ENCODE data around the gene COMP.

COMP gene

DNA sequence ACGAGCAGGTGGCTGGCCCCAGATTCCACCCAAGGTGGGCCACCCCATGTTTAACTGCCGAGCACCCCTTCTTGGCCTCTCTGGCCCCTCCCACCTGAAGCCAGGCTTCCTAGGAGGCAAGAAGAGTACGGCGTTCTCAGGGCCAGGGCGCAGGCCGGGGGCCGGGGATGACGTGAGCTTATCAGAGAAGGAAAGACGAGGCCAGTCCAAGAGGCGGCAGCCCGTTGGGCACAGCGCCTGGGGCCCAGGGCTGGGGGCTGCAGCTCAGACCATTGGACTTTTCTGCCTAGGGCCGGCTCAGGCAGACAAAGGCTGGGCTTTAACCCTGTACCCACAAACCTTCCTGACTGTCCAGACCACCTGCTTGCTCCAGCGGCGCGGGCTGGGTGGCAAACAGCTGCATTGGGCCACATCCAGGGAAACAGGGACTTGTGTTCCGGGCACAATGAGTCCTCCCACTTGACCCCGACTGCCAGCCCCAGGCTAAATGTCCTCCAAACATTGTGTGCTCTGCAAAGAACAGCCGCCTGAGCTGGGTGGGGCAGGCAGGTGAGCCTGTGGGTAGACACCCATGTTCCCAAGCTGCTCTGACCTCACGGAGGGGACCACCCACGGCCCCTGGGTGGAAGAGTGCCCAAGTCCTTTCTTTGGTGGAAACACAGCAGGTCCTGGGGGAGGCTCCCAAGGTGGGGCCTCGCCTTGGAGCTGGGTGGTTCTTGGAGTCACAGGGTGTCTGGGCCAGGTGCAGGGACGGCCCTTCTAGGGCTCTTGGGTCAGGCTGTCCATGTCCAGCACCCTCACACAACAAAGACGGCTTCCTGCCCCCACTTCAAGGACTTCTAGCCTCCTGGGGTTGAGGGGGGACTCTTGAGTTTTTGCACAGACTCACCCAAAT lies 21.9 kb downstream of the COMP start:
- DNase-seq (ENCODE audit: low spot score), result no peak

DNA sequence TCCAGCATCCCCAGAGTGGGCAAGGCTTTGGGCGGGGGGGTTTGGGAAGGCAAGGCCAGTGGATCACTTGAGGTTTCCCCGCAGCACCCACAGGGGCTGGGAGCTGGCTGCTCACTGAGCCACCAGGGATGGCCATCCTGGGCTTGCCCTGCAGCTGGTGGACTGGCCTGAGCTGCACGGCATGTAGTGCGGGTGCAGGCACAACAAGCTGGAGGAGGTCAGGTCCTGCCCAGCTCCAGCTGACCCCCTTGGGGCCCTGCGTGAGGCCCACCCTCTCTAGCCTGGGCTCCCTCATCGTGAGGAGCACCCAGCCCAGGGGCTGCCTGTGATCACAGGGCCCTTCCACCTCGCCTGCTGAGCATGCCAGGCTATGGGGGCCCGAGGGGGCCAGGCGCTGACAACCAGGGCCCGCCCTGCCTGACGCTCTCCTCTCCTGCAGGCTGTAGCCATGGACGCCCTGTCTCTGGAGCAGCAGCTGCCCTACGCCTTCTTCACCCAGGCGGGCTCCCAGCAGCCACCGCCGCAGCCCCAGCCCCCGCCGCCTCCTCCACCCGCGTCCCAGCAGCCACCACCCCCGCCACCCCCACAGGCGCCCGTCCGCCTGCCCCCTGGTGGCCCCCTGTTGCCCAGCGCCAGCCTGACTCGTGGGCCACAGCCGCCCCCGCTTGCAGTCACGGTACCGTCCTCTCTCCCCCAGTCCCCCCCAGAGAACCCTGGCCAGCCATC lies 22.9 kb downstream of the COMP start:
- DNase-seq (ENCODE audit: low spot score), result no peak

DNA sequence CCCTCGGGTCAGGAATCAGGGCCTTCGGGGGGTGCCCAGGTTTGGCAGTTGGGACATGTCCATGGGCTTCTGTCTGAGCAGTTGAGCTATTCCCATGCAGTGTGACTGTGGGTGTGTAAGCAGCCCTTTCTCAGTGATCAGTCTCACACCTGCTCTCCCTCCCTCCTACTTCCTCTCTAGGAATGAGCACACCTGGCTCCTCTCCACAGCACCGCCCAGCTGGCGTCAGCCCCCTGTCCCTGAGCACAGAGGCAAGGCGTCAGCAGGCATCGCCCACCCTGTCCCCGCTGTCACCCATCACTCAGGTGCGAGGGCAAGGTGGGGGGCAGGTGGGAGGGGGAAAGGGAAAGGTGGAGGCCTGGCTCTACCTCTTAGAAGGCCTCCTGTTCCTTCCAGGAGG lies 25.9 kb downstream of the COMP start:
- DNase-seq (ENCODE audit: low spot score), result no peak

DNA sequence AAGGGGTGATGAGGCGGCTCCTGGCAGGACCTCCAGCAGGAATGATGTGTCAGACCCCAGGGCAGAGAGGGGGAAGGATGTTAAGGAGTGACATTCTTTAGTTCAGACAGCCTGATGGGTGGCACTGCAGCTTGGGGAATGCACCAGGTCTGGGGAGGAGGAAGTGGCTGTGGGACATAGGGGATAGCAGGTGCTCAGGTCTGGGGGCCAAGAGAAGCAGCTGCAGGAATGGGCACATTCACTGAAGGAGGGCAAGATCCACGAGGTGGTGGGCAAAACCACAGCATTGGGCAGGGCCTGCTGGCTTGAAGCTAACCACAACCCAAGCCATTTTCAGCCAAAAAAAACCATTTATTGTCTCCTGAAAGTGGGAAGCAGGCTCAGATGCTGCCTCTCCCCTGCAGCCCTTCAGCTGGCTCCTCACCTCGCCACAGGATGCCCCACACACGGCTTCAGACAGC lies 26.5 kb downstream of the COMP start:
- DNase-seq (ENCODE audit: low spot score), result no peak

DNA sequence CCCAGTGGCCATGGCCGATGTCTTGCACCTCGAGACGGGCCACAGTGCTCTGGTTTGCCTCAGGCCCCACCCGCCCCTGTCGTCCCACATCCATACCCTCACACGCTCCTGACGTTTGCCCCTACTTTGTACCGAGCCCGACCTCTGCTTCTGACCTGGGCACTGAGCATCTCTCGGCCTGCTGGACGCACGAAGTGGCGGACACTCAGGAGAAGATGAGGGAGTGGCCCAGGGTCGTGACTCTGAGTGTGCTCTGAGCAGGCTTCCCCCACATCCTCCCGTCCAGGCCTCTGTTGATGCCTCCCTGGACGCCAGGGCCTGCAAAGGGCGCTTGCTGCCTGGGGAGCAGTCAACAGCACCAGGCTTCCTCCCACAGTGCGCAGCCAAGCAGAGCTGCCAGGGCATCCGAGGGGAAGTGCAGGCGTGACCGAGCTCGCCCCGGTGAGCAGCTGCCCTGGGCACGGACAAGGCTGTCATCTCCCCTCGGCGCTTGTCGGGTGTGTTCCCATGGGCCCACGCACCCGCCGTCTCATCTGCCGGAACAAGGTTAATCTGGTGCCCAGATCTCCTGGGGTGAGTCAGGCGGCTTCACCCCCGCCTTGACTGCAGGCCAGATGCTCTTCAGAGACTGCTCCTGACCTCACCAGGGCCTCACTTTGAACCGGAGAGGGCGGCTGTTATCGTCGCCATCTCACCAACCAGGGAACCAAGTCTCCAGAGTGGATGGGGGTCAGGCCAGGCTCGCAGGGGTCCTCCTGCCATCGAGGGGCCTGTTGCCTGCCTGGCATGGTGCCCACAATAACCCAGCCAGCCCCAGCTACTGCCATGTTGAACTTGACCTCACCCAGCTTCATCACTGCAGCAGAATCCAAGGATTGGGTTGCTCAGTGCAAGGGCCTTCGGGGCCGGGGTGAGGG lies 27.2 kb downstream of the COMP start:
- no peak for DNase-seq (ENCODE audit: low spot score)

DNA sequence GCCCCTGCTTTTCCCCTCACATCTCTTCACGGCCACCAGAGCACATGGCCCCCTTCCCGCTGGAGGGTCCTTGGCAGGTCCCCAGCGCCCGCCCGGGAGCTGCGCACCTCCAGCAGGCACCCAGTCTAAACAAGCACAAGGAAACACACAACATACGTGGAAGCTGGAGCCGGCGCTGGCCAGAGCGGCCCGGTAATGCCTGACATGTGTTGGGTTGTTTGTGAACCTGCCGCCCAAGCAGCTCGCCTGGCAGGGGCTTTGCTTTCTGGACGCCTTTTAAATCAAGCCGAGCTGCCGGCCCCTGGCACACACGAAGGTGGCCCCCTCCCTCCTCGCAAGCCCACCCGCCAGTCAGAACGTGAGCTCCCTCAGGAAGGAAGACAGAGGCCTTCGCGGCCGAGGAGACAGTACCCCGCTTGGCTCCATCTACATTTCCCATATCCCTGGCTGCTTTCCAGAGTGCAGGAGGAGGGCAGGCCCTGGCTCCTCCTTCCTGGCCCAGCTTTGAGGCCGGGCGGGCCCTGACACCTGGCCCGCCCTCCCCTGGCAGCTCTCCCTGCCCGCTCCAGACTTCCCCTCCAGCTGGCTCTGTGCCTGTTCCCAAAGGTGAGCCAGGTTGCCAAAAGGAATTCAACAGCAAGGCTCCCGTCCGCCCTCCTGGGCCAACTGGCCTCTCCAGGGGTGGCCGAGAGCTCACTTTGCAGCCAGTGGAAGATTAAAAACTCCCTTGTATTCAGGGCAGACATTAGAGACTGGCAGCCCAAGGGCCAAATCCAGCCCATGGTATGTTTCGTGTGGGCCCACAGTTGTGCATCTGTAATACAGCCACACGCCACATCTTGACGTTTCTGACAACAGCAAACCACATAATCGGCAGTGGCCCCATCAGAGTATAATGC lies 28.7 kb downstream of the COMP start:
- peak; percentile 19 for DNase-seq (ENCODE audit: low spot score)

DNA sequence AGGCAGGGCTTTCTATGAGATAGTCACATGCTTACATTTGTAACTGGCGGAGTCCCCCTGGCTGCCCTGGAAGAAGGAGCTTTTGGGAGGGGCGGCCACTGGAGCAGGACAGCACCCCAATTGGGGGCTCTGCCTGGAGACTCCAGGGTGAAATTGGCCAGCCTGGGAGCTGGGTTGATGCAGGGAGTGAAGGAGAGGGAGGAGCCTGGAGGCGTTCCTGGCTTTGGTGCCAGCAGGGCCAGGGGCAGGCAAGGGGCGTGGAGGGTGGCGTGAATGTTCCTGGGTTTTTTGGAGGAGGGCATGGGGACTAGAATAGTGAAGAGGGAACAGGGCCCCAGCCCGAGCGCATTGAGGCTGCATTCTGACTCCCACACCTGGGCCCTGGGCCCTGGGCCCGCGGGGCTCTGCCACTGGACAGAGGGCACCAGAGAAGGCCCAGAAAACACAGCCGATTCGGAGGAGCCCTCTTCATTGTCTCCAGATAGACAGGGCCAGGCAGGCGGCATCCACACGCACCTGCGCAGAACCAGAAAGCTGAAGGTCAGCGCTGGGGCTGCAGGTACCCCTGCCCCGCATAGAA lies 29.5 kb downstream of the COMP start:
- DNase-seq (ENCODE audit: low spot score), result no peak

DNA sequence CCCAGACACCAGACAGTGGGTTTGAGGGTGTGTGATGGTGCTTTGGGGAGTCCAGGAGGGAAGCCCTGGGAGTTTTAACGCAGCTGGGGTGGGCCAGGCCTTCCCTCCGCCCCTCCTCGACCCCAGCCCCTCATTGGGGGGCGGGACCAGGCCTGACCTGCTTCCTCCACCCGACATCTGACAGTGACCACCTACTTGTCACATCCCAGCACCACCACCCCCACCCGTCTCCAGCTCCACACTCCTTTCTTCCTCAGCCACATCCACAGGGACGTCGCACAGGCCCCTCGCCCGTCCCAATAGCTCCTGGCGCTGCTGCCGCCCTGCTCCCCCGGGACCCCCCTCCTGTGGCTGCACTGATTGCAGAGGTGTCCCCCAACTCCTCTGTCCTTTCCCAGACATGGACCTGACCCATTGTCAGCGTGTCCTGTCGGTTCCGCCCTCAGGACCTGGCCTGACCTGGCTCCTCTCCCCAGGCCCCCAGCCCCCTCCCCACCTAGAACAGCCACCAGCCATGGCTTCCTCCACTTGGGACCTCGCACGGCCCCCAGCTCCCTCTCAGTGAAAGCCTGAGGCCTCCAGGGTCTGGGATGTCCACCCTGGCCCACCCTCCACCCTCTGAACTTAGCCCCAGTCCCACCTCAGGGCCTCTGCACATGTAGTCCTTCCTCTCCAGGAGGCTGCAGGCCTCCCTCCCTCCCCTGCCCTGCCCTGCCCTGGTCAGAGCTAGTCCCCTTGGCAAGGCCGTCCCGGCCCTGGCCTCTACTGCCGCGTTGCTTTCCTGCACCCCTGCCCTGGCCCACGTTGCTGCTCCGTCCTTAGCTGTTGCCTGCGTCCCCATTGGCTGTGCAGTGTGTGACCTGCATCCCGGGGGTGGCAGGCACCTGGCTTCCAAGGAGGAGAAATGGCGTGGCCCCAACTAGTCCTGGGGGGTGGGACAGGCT lies 30.4 kb downstream of the COMP start:
- no peak for DNase-seq (ENCODE audit: low spot score)

DNA sequence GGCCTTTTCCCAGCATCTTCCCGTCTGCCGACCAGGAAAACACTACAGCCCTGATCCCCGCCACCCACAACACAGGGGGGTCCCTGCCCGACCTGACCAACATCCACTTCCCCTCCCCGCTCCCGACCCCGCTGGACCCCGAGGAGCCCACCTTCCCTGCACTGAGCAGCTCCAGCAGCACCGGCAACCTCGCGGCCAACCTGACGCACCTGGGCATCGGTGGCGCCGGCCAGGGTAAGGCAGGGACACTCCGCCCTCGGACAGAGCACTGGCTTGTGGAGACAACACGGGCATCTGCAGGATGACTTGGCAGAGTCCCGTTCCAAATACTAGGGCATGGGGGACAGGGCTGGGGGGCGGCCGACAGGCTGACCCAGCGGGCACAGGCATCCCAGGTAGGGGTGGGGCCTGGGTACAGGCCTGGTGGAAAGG lies 31.1 kb downstream of the COMP start:
- DNase-seq (ENCODE audit: low spot score), result no peak

DNA sequence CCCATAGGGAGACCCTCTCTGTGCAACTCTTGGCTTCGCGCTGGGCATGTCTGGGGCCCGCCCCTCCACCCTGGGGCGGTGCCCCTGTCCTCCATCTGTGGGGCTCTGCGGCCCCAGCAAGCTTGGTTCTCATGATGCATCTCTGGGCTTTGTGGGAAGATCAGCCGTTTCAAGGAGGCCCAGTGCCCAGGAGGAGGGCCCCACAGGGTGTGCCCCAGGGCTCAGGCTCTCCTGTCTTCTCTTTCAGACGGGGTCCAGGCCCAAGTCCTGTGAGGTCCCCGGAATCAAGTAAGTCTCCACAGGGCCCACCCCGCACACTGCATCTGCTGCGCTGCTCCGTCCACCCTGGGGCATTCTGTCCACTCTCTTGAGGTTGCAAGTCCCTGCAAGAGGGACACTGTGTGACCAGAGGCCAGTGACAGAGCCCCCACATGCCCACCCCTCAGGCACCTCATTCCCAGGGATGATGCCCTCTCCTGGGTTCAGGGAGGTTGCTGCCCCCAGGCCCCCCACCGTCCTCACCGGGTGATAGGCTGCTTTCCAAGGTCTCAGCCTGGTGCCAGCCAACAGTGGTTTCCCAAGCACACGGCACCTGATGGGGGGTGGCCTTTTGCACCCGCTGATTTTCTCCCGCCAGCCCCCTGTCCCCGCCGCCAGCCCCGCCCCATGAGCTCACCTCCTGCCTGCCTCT lies 31.7 kb downstream of the COMP start:
- DNase-seq (ENCODE audit: low spot score), result no peak

DNA sequence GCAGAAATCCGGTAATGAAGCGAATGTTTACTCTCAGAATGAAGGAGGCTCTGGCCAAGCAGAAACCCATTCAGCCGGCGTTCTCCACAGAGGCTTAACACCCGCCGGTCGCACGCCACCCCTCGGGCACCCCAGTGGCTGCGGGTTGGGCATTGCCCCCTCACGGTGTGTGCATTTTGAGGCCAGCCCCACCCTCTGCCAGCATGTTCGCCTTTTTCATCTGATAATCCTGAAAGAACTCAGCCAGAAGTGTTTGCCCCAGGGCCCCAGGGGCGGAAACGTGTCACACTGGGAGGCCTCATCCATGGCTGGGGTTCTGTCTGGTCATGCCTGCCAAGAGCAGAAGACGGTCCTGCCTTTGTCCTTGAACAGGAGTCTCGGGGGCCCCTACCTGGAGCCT lies 34.2 kb downstream of the COMP start:
- no peak for DNase-seq (ENCODE audit: low spot score)

DNA sequence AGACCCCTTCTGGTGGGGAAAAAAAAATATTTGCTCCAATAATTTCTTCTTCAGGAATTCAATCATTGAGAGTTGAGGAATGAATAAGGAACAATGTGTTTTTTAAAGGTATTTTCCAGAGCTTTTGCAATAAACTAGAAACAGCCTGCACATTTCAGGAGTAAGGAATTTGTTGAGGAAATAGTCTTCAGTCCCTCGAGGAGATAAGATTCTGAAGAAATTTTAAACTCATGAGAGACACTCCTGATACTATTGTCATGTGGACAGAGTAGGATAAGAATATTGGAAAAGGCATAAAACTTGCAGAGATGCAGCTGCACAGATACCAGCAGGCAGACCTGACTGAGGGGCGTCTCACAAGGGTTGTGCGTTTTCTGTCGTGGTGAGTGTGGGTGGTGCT lies 36.6 kb downstream of the COMP start:
- no peak for DNase-seq (ENCODE audit: low spot score)

DNA sequence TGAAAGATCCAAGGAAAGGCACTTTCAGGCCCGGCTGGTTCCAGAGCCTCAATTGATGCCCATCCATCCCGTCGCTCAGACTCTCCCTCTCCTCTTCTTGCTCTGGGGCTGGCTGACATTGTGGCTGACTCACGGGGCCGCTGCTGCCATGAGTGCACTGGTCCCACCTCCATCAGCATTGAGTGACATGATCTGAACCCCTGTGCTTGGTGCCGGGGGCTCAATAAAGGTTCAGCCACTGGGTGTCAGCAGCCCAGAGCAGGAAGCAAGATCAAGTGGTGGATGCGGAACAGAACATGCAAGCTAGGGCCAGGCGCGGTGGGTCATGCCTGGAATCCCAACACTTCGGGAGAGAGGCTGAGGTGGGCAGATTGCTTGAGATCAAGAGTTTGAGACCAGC lies 39.5 kb downstream of the COMP start:
- no peak for DNase-seq (ENCODE audit: low spot score)

DNA sequence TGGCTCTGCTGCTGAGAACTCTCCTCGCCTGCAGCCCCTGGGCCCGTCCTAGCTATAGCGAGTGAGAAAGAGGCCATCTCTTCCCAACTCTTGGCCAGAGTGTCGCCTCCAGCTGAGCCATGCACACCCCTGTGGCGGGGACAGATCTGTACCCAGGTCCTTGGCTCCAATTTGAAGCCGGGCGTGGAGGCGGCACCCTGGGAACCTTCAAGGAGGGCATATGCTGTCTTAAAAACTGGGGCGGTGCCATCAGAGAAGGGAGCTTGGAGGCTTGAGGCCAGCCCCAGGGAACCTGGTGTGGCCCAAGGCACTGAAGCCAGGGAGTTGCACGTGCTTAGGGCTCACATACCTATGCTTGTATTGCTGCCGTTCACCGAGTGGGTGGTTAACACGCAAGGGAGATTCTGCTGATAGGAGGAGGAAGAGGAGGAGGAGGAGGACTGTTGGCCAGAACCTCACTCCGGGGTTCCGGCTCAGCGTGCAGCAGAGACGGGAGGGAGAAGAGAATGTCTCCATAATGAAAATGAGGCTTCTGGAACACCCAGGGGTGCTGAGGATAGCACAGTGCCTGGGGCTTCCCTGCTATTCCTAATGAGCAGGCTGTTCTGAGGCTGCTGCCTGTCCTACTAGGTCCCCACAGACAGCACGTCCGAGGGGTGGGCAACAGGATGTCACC lies 40.7 kb downstream of the COMP start:
- no peak for DNase-seq (ENCODE audit: low spot score)

DNA sequence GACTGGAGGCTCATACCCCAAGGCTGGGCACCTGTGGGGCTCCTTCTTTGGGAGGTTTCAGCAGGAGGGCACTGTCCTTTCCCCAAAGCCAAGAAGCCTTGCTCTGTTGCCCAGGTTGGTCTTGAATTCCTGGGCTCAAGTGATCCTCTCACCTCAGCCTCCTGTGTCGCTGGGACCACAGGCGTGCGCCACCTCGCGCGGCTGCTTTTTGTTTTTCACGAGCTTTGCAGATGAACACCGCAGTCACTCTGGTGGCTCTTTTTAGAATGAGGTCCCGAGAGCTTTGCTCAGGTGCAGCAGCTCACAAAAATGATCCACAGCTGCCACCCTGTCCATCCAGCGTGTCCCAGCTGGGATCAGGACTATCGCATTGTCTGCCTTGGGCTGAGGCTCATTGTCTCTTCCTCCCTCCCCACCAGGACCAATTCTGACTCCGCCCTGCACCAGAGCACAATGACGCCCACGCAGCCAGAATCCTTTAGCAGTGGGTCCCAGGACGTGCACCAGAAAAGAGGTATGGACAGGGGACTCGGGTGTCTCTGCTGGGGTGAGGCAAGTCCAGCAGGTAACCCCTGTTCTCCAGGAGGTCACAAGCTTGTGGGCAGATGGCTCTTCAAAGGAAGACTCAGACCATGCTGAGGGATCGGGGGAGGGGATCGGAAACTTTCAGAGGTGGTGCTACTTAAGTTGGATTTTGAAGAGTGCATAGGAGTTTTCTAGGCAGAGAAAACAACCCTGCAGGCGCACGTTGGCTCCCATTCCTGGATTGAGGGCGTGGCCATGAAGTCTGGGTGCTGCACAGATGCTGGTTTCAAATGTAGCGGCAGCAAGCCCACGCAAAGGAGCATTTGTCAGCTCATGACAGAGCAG lies 41.5 kb downstream of the COMP start:
- no peak for DNase-seq (ENCODE audit: low spot score)

DNA sequence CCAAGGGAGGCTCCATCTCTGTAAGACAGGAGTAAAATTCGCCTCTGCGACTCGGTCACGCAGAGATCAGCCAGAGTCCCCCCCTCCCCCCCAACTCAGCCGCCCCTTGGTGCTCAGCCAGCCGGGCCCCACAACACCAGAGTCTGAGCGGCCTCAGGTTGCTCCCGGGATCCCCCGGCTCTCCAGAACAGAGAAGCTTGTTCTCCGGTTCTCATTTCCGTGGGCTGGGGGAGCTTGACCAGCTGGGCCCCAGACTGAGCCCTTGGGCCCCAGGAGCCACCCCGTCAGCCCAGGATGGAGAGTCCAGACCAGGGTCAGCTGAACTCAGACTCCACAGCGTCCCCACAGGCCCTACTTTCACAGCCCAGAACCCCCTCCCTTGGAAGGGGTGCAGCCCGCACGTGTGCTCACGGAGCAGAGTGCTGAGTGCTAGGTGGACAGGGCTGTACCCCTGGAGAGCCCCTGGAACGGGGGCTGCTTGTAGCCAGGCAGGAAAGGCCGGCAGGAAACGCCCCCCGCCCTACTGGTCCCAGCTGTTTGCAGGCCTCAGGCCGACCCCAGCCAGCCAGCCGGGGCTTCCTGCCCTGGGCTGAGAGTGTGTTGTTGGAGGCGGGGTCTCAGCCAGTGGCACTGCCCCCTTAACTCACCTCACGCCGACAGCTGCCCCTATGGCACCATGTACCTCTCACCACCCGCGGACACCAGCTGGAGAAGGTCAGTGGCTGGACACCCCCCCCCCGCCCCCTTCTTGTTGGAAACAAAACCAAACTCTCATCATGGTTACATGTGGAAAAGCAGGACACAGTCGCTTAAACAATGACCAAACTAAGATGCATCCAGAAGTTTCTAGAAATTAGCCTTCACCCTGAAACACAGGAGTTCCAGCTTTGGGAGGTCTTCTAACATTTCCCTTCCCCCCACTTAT lies 44.4 kb downstream of the COMP start:
- no peak for DNase-seq (ENCODE audit: low spot score)

All from globus pallidus (tissue), 1 donor.